GM10266 (cell line): ENCODE results near the gene PTPN2.
"Not testable (repeated sequence)": the region's sequence is repeated elsewhere in the genome, so short reads cannot be mapped to it uniquely, and the experiment has no call there.

Experiments
- DNase-seq: peaks from one replicate; pipeline ENCODE4 v3.0.0; 2012; ENCODE audit errors: extremely low spot score
- TF ChIP-seq, protein P1 (sequence below): IDR thresholded peaks from 2 replicates; pipeline ENCODE4 v1.5.1; 2012; ENCODE audit warnings: mild to moderate bottlenecking, low read depth; ENCODE audit not compliant: control insufficient read depth, insufficient read depth; ENCODE audit errors: missing control alignments

The PTPN2 gene

GRCh38 chr18:12765586-12765985 lies 118.5 kb downstream of the PTPN2 start:
- DNase-seq, result no peak
- TF ChIP-seq, protein P1, sequence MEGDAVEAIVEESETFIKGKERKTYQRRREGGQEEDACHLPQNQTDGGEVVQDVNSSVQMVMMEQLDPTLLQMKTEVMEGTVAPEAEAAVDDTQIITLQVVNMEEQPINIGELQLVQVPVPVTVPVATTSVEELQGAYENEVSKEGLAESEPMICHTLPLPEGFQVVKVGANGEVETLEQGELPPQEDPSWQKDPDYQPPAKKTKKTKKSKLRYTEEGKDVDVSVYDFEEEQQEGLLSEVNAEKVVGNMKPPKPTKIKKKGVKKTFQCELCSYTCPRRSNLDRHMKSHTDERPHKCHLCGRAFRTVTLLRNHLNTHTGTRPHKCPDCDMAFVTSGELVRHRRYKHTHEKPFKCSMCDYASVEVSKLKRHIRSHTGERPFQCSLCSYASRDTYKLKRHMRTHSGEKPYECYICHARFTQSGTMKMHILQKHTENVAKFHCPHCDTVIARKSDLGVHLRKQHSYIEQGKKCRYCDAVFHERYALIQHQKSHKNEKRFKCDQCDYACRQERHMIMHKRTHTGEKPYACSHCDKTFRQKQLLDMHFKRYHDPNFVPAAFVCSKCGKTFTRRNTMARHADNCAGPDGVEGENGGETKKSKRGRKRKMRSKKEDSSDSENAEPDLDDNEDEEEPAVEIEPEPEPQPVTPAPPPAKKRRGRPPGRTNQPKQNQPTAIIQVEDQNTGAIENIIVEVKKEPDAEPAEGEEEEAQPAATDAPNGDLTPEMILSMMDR, result no peak

DNA sequence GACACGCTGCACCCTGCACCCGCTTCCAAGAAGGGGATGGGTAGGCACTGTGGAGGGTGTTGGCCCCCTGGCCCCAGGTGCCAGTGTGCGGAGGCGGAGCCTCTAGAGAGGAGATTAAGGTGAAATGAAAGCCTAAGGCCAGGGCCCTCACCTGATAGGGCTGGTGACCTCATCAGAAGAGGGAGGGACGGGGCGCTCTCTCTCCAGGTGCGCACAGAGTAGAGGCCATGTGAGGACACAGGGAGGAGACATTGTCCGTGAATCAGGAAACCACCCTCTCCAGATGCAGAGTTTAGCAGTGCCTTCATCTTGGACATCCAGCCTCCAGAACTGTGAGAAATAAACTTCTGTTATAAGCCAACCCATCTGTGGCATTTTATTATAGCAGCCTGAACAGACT lies 118.9 kb downstream of the PTPN2 start:
- no peak for DNase-seq
- TF ChIP-seq, protein P1, result no peak

GRCh38 chr18:12758566-12758965 lies 125.5 kb downstream of the PTPN2 start:
- not testable (repeated sequence) for DNase-seq

- DNase-seq, result not testable (repeated sequence)
Observed at GRCh38 chr18:12756619-12757239, 127.3 kb downstream of the PTPN2 start.

- DNase-seq, result not testable (repeated sequence)
Observed at GRCh38 chr18:12755606-12756005, 128.4 kb downstream of the PTPN2 start.

DNA sequence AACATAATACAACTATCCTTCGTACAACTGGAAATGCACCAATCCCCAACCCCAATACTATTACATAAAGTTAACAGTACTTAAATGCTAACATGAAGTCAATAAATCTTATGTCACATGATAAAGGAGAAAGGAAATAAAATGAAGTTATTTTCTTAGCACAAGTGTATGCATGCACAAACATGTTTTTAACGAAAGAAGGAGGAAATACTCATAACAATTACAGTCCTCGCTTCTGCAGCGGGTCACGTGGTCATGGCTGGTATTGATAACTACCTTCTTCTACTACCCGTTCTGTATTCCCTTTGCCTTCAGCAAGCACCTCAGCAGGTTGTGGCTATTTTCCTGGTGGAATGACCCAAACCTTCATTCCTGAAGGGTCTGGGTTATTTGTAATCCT lies 129.5 kb downstream of the PTPN2 start:
- TF ChIP-seq, protein P1, result no peak
- DNase-seq, result no peak

- peak; percentile 3 for DNase-seq
- TF ChIP-seq, protein P1, result no peak
Observed at GRCh38 chr18:12751891-12752290, 132.1 kb downstream of the PTPN2 start.

- TF ChIP-seq, protein P1, result no peak
- DNase-seq, result no peak
Observed at GRCh38 chr18:12751503-12751884, 132.5 kb downstream of the PTPN2 start.

DNA sequence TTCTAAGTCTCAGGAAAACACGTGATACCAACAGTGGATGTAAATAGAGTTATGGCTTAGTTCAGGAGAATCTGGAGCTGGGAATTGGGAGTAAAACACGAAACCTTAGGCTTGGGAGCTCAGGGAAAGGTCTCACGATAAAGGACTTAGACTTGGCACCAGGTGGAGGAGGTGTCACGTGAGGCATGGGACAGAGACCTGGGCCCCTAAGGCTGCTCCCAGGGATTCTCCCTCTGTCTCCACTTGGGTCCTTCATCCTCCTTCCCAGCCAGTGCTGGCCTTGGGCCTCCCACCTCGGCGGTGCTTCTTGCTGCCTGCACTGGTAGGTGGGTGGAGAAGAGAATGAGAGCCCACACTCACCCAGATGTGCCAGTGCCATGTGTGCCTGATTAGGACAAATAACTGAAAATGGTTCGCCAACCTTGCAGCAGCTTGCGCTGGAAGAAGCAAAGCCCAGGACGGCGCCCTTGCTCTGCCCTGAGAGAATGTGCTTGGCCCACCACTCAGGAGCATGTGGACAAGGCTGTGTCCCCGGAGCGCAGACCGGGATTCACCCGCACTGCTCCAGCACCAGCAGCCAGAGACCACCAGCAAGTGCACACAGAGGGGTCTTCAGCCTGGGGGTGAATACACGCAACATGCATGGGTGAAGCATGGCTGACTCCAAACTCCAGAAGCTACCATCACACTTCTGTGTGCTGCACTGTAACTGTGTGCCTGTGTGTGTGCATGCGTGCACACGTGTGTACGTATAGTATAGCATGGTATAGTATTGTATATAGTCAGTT lies 133.1 kb downstream of the PTPN2 start:
- no peak for DNase-seq
- TF ChIP-seq, protein P1, result no peak
